Subcutaneous adipose tissue (tissue), 4 donors: ENCODE measurements around the gene C15orf40. TPM values are rescaled to one million over a fixed set of nuclear protein-coding genes. Genes with fewer than 3 reads are reported as not detected.

Experiments used
- total RNA-seq, 4 donors: library from RNA; depleted of rRNA; stranded (reverse); fragments of >200 nt; gene quantifications; one replicate each; pipeline ENCODE4 v1.1.0, GENCODE V29; 2016
- TF ChIP-seq, protein P1 (sequence below): fragments of 450-650 bp; IDR thresholded peaks from one replicate; pipeline ENCODE4 v1.5.1; 2016; ENCODE audit warnings: low read depth, mild to moderate bottlenecking, control low read depth, antibody characterized with exemption, moderate library complexity

Gene C15orf40
- total RNA-seq, 4 donors from 2014 or later, result 12.1 to 23.9 (median 12.9) TPM

DNA sequence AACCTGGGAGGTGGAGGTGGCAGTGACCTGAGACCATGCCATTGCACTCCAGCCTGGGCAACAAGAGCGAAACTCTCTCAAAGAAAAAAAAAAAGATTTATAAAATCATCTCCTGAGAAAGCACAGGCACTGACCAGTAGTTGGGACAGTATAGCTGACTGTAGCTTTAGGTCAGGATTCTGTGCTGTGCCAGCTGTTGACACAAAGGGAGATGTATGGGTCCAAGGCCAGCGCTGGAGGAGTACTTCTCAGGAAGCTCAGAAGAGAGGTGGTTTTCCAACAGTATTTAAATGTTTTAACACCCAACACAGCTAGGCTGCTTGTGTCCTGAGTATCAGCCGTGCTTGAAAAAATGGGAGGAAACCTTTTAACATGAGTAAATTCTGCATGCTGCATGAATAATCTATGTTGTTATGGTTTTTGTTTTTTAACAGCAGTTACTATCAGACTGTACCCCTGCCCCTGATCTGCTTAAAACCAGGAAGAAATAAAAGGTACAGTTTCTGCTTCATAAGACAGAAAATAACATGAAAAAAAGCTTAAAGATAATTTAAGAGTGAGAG is 18.9 kb downstream of the C15orf40 start:
- TF ChIP-seq, protein P1, sequence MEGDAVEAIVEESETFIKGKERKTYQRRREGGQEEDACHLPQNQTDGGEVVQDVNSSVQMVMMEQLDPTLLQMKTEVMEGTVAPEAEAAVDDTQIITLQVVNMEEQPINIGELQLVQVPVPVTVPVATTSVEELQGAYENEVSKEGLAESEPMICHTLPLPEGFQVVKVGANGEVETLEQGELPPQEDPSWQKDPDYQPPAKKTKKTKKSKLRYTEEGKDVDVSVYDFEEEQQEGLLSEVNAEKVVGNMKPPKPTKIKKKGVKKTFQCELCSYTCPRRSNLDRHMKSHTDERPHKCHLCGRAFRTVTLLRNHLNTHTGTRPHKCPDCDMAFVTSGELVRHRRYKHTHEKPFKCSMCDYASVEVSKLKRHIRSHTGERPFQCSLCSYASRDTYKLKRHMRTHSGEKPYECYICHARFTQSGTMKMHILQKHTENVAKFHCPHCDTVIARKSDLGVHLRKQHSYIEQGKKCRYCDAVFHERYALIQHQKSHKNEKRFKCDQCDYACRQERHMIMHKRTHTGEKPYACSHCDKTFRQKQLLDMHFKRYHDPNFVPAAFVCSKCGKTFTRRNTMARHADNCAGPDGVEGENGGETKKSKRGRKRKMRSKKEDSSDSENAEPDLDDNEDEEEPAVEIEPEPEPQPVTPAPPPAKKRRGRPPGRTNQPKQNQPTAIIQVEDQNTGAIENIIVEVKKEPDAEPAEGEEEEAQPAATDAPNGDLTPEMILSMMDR, result no peak

GRCh38 chr15:82986442-82986780 is 25.0 kb downstream of the C15orf40 start:
- TF ChIP-seq, protein P1, result no peak

GRCh38 chr15:82985688-82986441 is 25.6 kb downstream of the C15orf40 start, which contains the start of gene RAMAC:
RAMAC (plus strand) TSS chr15:82986210; CDS start chr15:82989019, 2,809 bp downstream.
- TF ChIP-seq, protein P1, result no peak

GRCh38 chr15:82980981-82981380 is 30.5 kb downstream of the C15orf40 start:
- TF ChIP-seq, protein P1, result no peak

GRCh38 chr15:82979726-82980125 is 31.7 kb downstream of the C15orf40 start:
- TF ChIP-seq, protein P1, result no peak

DNA sequence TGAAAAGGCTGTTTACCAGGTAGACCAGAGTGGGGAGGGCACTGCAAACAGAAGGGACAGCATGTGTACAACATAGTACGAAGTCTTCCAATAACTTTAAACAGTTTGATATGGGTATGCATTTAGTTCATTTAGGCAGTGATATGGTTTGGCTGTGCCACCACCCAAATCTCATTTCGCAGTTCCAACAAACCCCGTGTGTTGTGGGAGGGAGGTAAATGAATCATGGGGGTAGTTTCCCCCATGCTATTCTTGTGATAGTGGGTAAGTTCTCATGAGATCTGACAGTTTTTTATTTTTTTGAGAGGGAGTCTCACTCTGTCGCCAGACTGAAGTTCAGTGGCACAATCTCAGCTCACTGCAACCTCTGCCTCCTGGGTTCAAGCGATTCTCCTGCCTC is 33.0 kb downstream of the C15orf40 start:
- TF ChIP-seq, protein P1, result no peak

- TF ChIP-seq, protein P1, result no peak
These were observed 34.4 kb downstream of the C15orf40 start for GRCh38 chr15:82977076-82977475.
